Measurements from ENCODE around the gene MPIG6B.

MPIG6B gene

GRCh38 chr6:31770860-31771259 is 47.7 kb downstream of the MPIG6B start:
- no peaks in the 10 kb centered on the region for H3K36me3 ChIP-seq (ENCODE audit: insufficient read depth, low read length)
- no peaks in the 10 kb centered on the region for H3K9me3 ChIP-seq (ENCODE audit: insufficient read depth, low read length, severe bottlenecking)
- H3K9ac ChIP-seq (ENCODE audit: low read depth, low read length) = no peak overlapping the region
- ATAC-seq (ENCODE audit: insufficient read depth, low read depth) (no peak), DNase-seq (no peak)
- TF ChIP-seq CTCF (IDR thresholded peaks at IDR 0.05; ENCODE audit: borderline replicate concordance, extremely low read depth, low read length, poor library complexity, severe bottlenecking) = no peak
- no peak for TF ChIP-seq EZH2 (IDR thresholded peaks at IDR 0.05; ENCODE audit: borderline replicate concordance, low read depth, low read length, severe bottlenecking)
- H4K20me1 ChIP-seq (ENCODE audit: insufficient read depth, low read length) = no peaks in the 10 kb centered on the region
- H3K79me2 ChIP-seq (ENCODE audit: insufficient read depth, low read length) = no peaks in the 10 kb centered on the region
- peaks cover 16% of the 10 kb centered on the region for H3K4me1 ChIP-seq (ENCODE audit: insufficient read depth, low read length)
- H3K27me3 ChIP-seq (ENCODE audit: insufficient read depth, low read length, poor library complexity) = no peaks in the 10 kb centered on the region
- H2AFZ ChIP-seq (ENCODE audit: low read depth, low read length) = no peak overlapping the region
- no peak overlapping the region for H3K4me3 ChIP-seq (ENCODE audit: low read depth in 1 of 2, low read length in 2 of 2)
- no peak overlapping the region for H3K4me2 ChIP-seq (ENCODE audit: insufficient read depth, low read length)
- H3K27ac ChIP-seq (ENCODE audit: low read length) = no peak overlapping the region

GRCh38 chr6:31771992-31772358 is 48.8 kb downstream of the MPIG6B start:
- Histone ChIP-seq H3K79me2 (ENCODE audit: insufficient read depth, low read length) (no peaks in the 10 kb centered on the region), H3K4me1 (ENCODE audit: insufficient read depth, low read length) (peaks cover 16% of the 10 kb centered on the region), H4K20me1 (ENCODE audit: insufficient read depth, low read length) (no peaks in the 10 kb centered on the region), H3K9me3 (ENCODE audit: insufficient read depth, low read length, severe bottlenecking) (no peaks in the 10 kb centered on the region), H3K9ac (ENCODE audit: low read depth, low read length) (no peak overlapping the region), H3K27me3 (ENCODE audit: insufficient read depth, low read length, poor library complexity) (no peaks in the 10 kb centered on the region), H3K36me3 (ENCODE audit: insufficient read depth, low read length) (no peaks in the 10 kb centered on the region), H3K4me3 (ENCODE audit: low read depth in 1 of 2, low read length in 2 of 2) (no peak overlapping the region), H3K4me2 (ENCODE audit: insufficient read depth, low read length) (no peak overlapping the region), H3K27ac (ENCODE audit: low read length) (no peak overlapping the region), H2AFZ (ENCODE audit: low read depth, low read length) (no peak overlapping the region)
- no peak for TF ChIP-seq CTCF (IDR thresholded peaks at IDR 0.05; ENCODE audit: borderline replicate concordance, extremely low read depth, low read length, poor library complexity, severe bottlenecking)
- no peak for TF ChIP-seq EZH2 (IDR thresholded peaks at IDR 0.05; ENCODE audit: borderline replicate concordance, low read depth, low read length, severe bottlenecking)
- ATAC-seq (ENCODE audit: insufficient read depth, low read depth) (peak; percentile 20; the same call in 2 of the 3 replicates), DNase-seq (no peak)

GRCh38 chr6:31775184-31775583 is 52.0 kb downstream of the MPIG6B start:
- H3K9me3 ChIP-seq (ENCODE audit: insufficient read depth, low read length, severe bottlenecking) = no peaks in the 10 kb centered on the region
- H4K20me1 ChIP-seq (ENCODE audit: insufficient read depth, low read length) = peaks cover 2% of the 10 kb centered on the region; the same call in 1 of the 2 replicates
- ATAC-seq (ENCODE audit: insufficient read depth, low read depth) (no peak), DNase-seq (no peak)
- H3K4me2 ChIP-seq (ENCODE audit: insufficient read depth, low read length) = no peak overlapping the region
- no peak overlapping the region for H3K4me3 ChIP-seq (ENCODE audit: low read depth in 1 of 2, low read length in 2 of 2)
- H3K27ac ChIP-seq (ENCODE audit: low read length) = no peak overlapping the region
- TF ChIP-seq EZH2 (IDR thresholded peaks at IDR 0.05; ENCODE audit: borderline replicate concordance, low read depth, low read length, severe bottlenecking) = no peak
- no peak for TF ChIP-seq CTCF (IDR thresholded peaks at IDR 0.05; ENCODE audit: borderline replicate concordance, extremely low read depth, low read length, poor library complexity, severe bottlenecking)
- H3K9ac ChIP-seq (ENCODE audit: low read depth, low read length) = no peak overlapping the region
- peaks cover 16% of the 10 kb centered on the region for H3K4me1 ChIP-seq (ENCODE audit: insufficient read depth, low read length)
- peaks cover 28% of the 10 kb centered on the region for H3K36me3 ChIP-seq (ENCODE audit: insufficient read depth, low read length)
- no peak overlapping the region for H2AFZ ChIP-seq (ENCODE audit: low read depth, low read length)
- no peaks in the 10 kb centered on the region for H3K27me3 ChIP-seq (ENCODE audit: insufficient read depth, low read length, poor library complexity)
- no peaks in the 10 kb centered on the region for H3K79me2 ChIP-seq (ENCODE audit: insufficient read depth, low read length)
